ENCODE measurements around the gene SCN1A. TPM values are rescaled to one million over a fixed set of nuclear protein-coding genes. Genes with fewer than 3 reads are reported as not detected.
A peak's percentile ranks its signal among the peaks of the same experiment; 100 is the strongest.

Gene SCN1A
- polyA plus RNA-seq, 1 donor (not counting 4 experiments of a cell fraction or from before 2014, with no cell fraction given), result not detected

DNA sequence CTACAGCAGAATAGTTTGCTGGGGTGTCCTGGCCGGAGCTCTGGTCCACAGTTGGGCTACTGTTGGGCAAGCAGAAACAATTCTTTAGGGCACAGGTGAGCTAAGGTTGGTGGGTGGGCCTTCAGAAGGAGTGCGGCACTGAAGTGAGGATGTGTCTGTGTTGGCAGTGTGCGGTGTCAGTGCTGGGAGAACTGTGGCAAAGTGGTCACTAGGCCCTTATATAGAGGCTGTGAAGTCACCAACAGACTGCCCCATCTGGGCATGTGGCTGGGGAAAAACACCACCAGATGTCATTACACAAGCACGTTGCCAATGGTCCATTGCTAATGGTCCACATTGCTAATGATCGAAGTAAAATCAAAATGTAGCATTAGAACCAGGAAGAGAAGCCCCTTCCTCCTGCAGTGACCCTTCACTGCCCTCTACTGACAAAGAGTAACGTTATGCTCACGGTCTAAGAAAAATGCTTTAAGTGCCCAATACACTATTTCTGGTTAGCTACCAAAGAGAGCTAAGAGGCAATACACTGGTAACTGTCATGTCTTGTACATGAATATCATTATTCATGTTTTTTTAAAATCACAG is 21.3 kb downstream of the SCN1A start:
- no peak for FAIRE-seq

DNA sequence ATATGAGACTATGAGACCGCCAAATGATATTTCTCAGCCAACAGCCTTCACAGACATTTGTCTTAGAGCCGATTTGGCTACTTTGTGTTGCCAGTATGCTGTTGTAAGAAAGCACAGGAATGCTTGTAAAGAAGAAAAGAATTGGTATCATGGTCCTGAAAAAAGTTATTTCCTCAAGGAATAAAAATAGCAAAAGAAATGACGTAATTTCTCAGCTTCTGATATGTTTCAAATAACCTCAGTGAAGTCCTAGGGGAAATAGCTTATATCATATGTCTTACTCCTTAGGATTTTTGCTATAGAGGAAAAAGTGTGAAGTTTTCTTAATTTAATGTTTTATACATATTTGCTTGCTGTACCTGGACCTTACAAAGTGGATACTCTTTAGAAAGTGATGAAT is 23.0 kb downstream of the SCN1A start:
- TF ChIP-seq, protein P1, sequence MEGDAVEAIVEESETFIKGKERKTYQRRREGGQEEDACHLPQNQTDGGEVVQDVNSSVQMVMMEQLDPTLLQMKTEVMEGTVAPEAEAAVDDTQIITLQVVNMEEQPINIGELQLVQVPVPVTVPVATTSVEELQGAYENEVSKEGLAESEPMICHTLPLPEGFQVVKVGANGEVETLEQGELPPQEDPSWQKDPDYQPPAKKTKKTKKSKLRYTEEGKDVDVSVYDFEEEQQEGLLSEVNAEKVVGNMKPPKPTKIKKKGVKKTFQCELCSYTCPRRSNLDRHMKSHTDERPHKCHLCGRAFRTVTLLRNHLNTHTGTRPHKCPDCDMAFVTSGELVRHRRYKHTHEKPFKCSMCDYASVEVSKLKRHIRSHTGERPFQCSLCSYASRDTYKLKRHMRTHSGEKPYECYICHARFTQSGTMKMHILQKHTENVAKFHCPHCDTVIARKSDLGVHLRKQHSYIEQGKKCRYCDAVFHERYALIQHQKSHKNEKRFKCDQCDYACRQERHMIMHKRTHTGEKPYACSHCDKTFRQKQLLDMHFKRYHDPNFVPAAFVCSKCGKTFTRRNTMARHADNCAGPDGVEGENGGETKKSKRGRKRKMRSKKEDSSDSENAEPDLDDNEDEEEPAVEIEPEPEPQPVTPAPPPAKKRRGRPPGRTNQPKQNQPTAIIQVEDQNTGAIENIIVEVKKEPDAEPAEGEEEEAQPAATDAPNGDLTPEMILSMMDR (optimal IDR thresholded peaks at IDR 0.05 in 1 of 3, IDR thresholded peaks at IDR 0.05 in 1 of 3, conservative IDR thresholded peaks at IDR 0.05 in 1 of 3; ENCODE audit: extremely low read depth in 1 of 3, insufficient read depth in 2 of 3, low read length in 3 of 3), result no peak
- TF ChIP-seq EZH2 (IDR thresholded peaks at IDR 0.05; ENCODE audit: low read length), result no peak
- dilution Hi-C loops (cut with MboI; ENCODE audit: extremely low pct_ligation_motif_present, low sequenced_read_pairs), result no loop called here
- no peaks in the 10 kb centered on the region for H3K36me3 ChIP-seq (ENCODE audit: control insufficient read depth in 2 of 2, extremely low read depth in 1 of 2, insufficient read depth in 2 of 2, low read length in 2 of 2)
- no peak overlapping the region for H2AFZ ChIP-seq (ENCODE audit: control insufficient read depth, low read length)
- H3K4me1 ChIP-seq (ENCODE audit: control insufficient read depth, extremely low read depth, insufficient read depth, low read length), result no peaks in the 10 kb centered on the region
- DNase-seq (ENCODE audit: low read depth, low spot score) (no peak), FAIRE-seq (no peak)
- no peaks in the 10 kb centered on the region for H3K9me3 ChIP-seq (ENCODE audit: control insufficient read depth, low read depth, low read length)
- H3K27me3 ChIP-seq (ENCODE audit: control insufficient read depth, extremely low read depth, insufficient read depth, low read length), result no peaks in the 10 kb centered on the region
- H3K9ac ChIP-seq (ENCODE audit: control insufficient read depth, extremely low read depth, insufficient read depth, low read length), result no peak overlapping the region
- no peak overlapping the region for H3K4me3 ChIP-seq (ENCODE audit: control insufficient read depth in 2 of 3, extremely low read depth in 1 of 3, insufficient read depth in 2 of 3, low read depth in 1 of 3, low read length in 3 of 3)
- H4K20me1 ChIP-seq (ENCODE audit: control insufficient read depth, extremely low read depth, insufficient read depth, low read length), result no peaks in the 10 kb centered on the region
- H3K9me1 ChIP-seq (ENCODE audit: control insufficient read depth, extremely low read depth, insufficient read depth, low read length), result no peaks in the 10 kb centered on the region
- H3K27ac ChIP-seq (ENCODE audit: control insufficient read depth, insufficient read depth, low read length), result no peak overlapping the region
- no peaks in the 10 kb centered on the region for H3K79me2 ChIP-seq (ENCODE audit: control insufficient read depth, insufficient read depth, low read length)
- no peak overlapping the region for H3K4me2 ChIP-seq (ENCODE audit: control insufficient read depth, extremely low read depth, insufficient read depth, low read depth, low read length)

More for the DNA sequence above, 21.3 kb downstream of the SCN1A start:
- Histone ChIP-seq H3K4me3 (ENCODE audit: control insufficient read depth in 2 of 3, extremely low read depth in 1 of 3, insufficient read depth in 2 of 3, low read depth in 1 of 3, low read length in 3 of 3) (no peak overlapping the region), H3K4me1 (ENCODE audit: control insufficient read depth, extremely low read depth, insufficient read depth, low read length) (no peaks in the 10 kb centered on the region), H2AFZ (ENCODE audit: control insufficient read depth, low read length) (no peak overlapping the region), H3K9me3 (ENCODE audit: control insufficient read depth, low read depth, low read length) (no peaks in the 10 kb centered on the region), H3K79me2 (ENCODE audit: control insufficient read depth, insufficient read depth, low read length) (no peaks in the 10 kb centered on the region), H4K20me1 (ENCODE audit: control insufficient read depth, extremely low read depth, insufficient read depth, low read length) (no peaks in the 10 kb centered on the region), H3K9ac (ENCODE audit: control insufficient read depth, extremely low read depth, insufficient read depth, low read length) (no peak overlapping the region), H3K4me2 (ENCODE audit: control insufficient read depth, extremely low read depth, insufficient read depth, low read depth, low read length) (no peak overlapping the region), H3K36me3 (ENCODE audit: control insufficient read depth in 2 of 2, extremely low read depth in 1 of 2, insufficient read depth in 2 of 2, low read length in 2 of 2) (no peaks in the 10 kb centered on the region), H3K27me3 (ENCODE audit: control insufficient read depth, extremely low read depth, insufficient read depth, low read length) (no peaks in the 10 kb centered on the region), H3K27ac (ENCODE audit: control insufficient read depth, insufficient read depth, low read length) (no peak overlapping the region), H3K9me1 (ENCODE audit: control insufficient read depth, extremely low read depth, insufficient read depth, low read length) (no peaks in the 10 kb centered on the region)
- TF ChIP-seq, protein P1 (optimal IDR thresholded peaks at IDR 0.05 in 1 of 3, IDR thresholded peaks at IDR 0.05 in 1 of 3, conservative IDR thresholded peaks at IDR 0.05 in 1 of 3; ENCODE audit: extremely low read depth in 1 of 3, insufficient read depth in 2 of 3, low read length in 3 of 3), result peak in 2 of 3 experiments; percentile 25 to 41
- TF ChIP-seq EZH2 (IDR thresholded peaks at IDR 0.05; ENCODE audit: low read length), result no peak
- dilution Hi-C loops (cut with MboI; ENCODE audit: extremely low pct_ligation_motif_present, low sequenced_read_pairs), result no loop called here
- no peak for DNase-seq (ENCODE audit: low read depth, low spot score)
